Epidermal melanocyte (primary cell): ENCODE results near the gene CLDN9.
A peak's percentile ranks its signal among the peaks of the same experiment; 100 is the strongest.

Experiments used
- DNase-seq: peaks from one replicate; pipeline ENCODE4 v3.0.0; 2011; ENCODE audit warnings: low spot score; ENCODE audit not compliant: insufficient read length

Gene CLDN9

GRCh38 chr16:3017794-3018506 lies 5.2 kb downstream of the CLDN9 start, which contains the start of gene CLDN6:
CLDN6 (minus strand) TSS chr16:3018183; CDS start chr16:3016021, 2,162 bp downstream.
- no peak for DNase-seq

- no peak for DNase-seq
These were observed 7.0 kb downstream of the CLDN9 start for GRCh38 chr16:3019594-3020246.

- peak; percentile 88 for DNase-seq
These were observed 7.5 kb downstream of the CLDN9 start, which contains the start of gene TNFRSF12A for GRCh38 chr16:3020247-3020603. TNFRSF12A (plus strand) TSS chr16:3020368; CDS start chr16:3020398, 30 bp downstream.

GRCh38 chr16:3020604-3021448 lies 8.1 kb downstream of the CLDN9 start:
- no peak for DNase-seq

- peak; percentile 63 for DNase-seq
These were observed 8.9 kb downstream of the CLDN9 start for GRCh38 chr16:3021449-3022207.

GRCh38 chr16:3022208-3022683 lies 9.5 kb downstream of the CLDN9 start:
- peak; percentile 80 for DNase-seq

- DNase-seq: no peak
These were observed 10.1 kb downstream of the CLDN9 start for GRCh38 chr16:3022684-3023414.

GRCh38 chr16:3023415-3023668 lies 10.6 kb downstream of the CLDN9 start:
- DNase-seq: no peak

GRCh38 chr16:3023669-3024478 lies 11.2 kb downstream of the CLDN9 start, which contains the start of the genes HCFC1R1 and THOC6:
HCFC1R1 (minus strand) TSS chr16:3023942; CDS start chr16:3023941, 1 bp downstream.
THOC6 (plus strand) TSS chr16:3024035; CDS start chr16:3024327, 292 bp downstream.
- DNase-seq: peak; percentile 95

GRCh38 chr16:3025032-3026002 lies 12.6 kb downstream of the CLDN9 start:
- no peak for DNase-seq

GRCh38 chr16:3026003-3026378 lies 13.3 kb downstream of the CLDN9 start:
- no peak for DNase-seq

GRCh38 chr16:3026609-3027488 lies 14.1 kb downstream of the CLDN9 start:
- DNase-seq: no peak

GRCh38 chr16:3027489-3027795 lies 14.7 kb downstream of the CLDN9 start:
- no peak for DNase-seq

- peak; percentile 65 for DNase-seq
These were observed 15.4 kb downstream of the CLDN9 start for GRCh38 chr16:3027983-3028715.

- DNase-seq: no peak
These were observed 16.1 kb downstream of the CLDN9 start for GRCh38 chr16:3028716-3029319.

- DNase-seq: no peak
These were observed 16.9 kb downstream of the CLDN9 start for GRCh38 chr16:3029491-3030221.
